Measurements from ENCODE around the gene FOXE1. TPM values are rescaled to one million over a fixed set of nuclear protein-coding genes. Genes with fewer than 3 reads are reported as not detected.
A peak's percentile ranks its signal among the peaks of the same experiment; 100 is the strongest.

The FOXE1 gene
- total RNA-seq, 2 experiments from 2014 or later: not detected

DNA sequence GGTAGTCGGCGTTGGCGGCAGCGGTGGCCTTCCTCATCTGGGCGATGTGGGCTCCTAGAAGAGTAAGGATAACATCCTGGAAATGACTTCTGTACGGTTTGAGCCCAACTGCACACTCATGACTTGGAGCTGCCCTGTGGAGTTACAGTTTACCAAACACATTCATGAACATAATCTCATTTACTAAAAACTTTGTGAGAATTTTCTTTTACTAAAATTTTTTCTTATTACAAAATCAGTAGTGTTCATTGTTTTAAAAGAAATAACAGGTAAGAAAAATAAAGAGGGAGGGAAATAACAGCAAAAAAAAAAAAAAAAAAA lies 5.3 kb downstream of the FOXE1 start:
- peaks cover 29% of the 10 kb centered on the region for H3K4me1 Mint-ChIP-seq (ENCODE audit: low read depth)
- H3K4me1 ChIP-seq (ENCODE audit: insufficient read depth, low read length): peaks cover 27% of the 10 kb centered on the region
- peaks cover 85% of the 10 kb centered on the region for H3K27me3 Mint-ChIP-seq
- no peaks in the 10 kb centered on the region for H3K36me3 ChIP-seq (ENCODE audit: insufficient read depth, low read length)
- no peak overlapping the region for H3K27ac Mint-ChIP-seq
- no peak overlapping the region for H3K4me3 Mint-ChIP-seq
- H3K27me3 ChIP-seq (ENCODE audit: control insufficient read depth in 1 of 2, insufficient read depth in 2 of 2, low read length in 2 of 2): peaks cover 63 to 77% of the 10 kb centered on the region in 2 experiments
- ChIA-PET CTCF (interaction anchor here (0.6 kb wide), 1 partner anchor 264 kb away, joined by 4 read pairs; no protein-coding TSS in a partner anchor), POLR2A (no interaction called here)
- DNase-seq: peak in 1 of 14 experiments; percentile 6
- intact Hi-C loops (cut with DNase I, micrococcal nuclease): no loop called here
- H3K4me3 ChIP-seq (ENCODE audit: low read length): no peak overlapping the region
- peaks cover 0 to 28% of the 10 kb centered on the region in 2 experiments for H3K9me3 ChIP-seq (ENCODE audit: control insufficient read depth in 1 of 2, insufficient read depth in 1 of 2, low read length in 2 of 2)
- H3K9me3 Mint-ChIP-seq: no peaks in the 10 kb centered on the region
- TF ChIP-seq, protein P1, sequence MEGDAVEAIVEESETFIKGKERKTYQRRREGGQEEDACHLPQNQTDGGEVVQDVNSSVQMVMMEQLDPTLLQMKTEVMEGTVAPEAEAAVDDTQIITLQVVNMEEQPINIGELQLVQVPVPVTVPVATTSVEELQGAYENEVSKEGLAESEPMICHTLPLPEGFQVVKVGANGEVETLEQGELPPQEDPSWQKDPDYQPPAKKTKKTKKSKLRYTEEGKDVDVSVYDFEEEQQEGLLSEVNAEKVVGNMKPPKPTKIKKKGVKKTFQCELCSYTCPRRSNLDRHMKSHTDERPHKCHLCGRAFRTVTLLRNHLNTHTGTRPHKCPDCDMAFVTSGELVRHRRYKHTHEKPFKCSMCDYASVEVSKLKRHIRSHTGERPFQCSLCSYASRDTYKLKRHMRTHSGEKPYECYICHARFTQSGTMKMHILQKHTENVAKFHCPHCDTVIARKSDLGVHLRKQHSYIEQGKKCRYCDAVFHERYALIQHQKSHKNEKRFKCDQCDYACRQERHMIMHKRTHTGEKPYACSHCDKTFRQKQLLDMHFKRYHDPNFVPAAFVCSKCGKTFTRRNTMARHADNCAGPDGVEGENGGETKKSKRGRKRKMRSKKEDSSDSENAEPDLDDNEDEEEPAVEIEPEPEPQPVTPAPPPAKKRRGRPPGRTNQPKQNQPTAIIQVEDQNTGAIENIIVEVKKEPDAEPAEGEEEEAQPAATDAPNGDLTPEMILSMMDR (IDR thresholded peaks at IDR 0.05): no peak
- no peak for ATAC-seq (ENCODE audit: poor library complexity)
- H3K27ac ChIP-seq (ENCODE audit: low read depth in 1 of 2, low read length in 2 of 2): no peak overlapping the region
- no peaks in the 10 kb centered on the region for H3K36me3 Mint-ChIP-seq (ENCODE audit: low read depth)

DNA sequence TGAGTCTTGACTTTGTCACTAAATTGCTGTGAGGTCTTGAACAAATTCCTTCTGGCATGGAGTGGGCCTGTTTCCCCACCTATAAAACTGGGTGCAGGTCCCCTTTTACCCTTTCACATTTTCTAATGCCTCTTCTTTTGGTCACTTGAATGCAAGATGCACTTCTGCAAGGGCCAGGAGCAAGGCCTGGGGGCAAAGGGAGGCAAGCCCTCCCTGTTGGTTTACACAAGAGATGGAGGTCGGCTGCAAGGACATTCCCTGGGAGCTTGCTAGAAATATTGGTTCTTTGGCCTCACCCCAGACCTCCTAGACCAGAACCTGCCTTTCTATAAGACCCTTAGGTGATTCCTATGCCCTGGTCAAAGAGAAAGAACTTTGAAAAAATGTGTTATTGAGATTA lies 5.8 kb downstream of the FOXE1 start:
- Mint-ChIP-seq H3K4me3 (peak overlapping the region; percentile 25), H3K36me3 (ENCODE audit: low read depth) (no peaks in the 10 kb centered on the region), H3K27me3 (peaks cover 89% of the 10 kb centered on the region), H3K27ac (no peak overlapping the region), H3K4me1 (ENCODE audit: low read depth) (peaks cover 29% of the 10 kb centered on the region), H3K9me3 (no peaks in the 10 kb centered on the region)
- peaks cover 62 to 76% of the 10 kb centered on the region in 2 experiments for H3K27me3 ChIP-seq (ENCODE audit: control insufficient read depth in 1 of 2, insufficient read depth in 2 of 2, low read length in 2 of 2)
- DNase-seq: no peak
- no peak overlapping the region for H3K4me3 ChIP-seq (ENCODE audit: low read length)
- intact Hi-C loops (cut with DNase I, micrococcal nuclease): no loop called here
- ChIA-PET CTCF (no interaction called here), POLR2A (no interaction called here)
- peaks cover 0 to 28% of the 10 kb centered on the region in 2 experiments for H3K9me3 ChIP-seq (ENCODE audit: control insufficient read depth in 1 of 2, insufficient read depth in 1 of 2, low read length in 2 of 2)
- no peaks in the 10 kb centered on the region for H3K36me3 ChIP-seq (ENCODE audit: insufficient read depth, low read length)
- ATAC-seq (ENCODE audit: poor library complexity): no peak
- H3K27ac ChIP-seq (ENCODE audit: low read depth in 1 of 2, low read length in 2 of 2): no peak overlapping the region
- TF ChIP-seq, protein P1 (IDR thresholded peaks at IDR 0.05): no peak
- peaks cover 25% of the 10 kb centered on the region for H3K4me1 ChIP-seq (ENCODE audit: insufficient read depth, low read length)

DNA sequence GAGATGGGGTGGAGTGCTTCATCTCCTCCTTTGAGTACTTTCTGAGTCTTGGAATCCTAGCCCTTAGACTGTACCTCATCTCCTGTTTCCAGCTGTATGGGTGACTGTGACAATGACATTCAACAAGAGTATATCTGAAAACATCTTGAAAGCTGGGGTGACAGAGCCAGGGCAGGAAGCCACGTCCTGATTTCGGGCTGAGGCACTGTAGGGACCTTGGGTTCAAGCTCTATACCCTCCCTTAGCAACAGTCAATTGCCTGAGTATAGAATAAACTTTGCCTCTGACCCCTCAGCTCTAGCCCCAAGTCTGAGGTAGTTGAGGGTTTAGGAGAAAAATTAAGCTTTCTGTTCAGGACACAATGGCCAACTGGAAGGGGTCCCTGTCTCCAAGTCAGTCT lies 6.3 kb downstream of the FOXE1 start:
- H3K36me3 ChIP-seq (ENCODE audit: insufficient read depth, low read length): no peaks in the 10 kb centered on the region
- peaks cover 0 to 28% of the 10 kb centered on the region in 2 experiments for H3K9me3 ChIP-seq (ENCODE audit: control insufficient read depth in 1 of 2, insufficient read depth in 1 of 2, low read length in 2 of 2)
- Mint-ChIP-seq H3K27me3 (peaks cover 89% of the 10 kb centered on the region), H3K4me1 (ENCODE audit: low read depth) (peaks cover 25% of the 10 kb centered on the region), H3K9me3 (peaks cover 3% of the 10 kb centered on the region), H3K27ac (no peak overlapping the region), H3K4me3 (no peak overlapping the region), H3K36me3 (ENCODE audit: low read depth) (no peaks in the 10 kb centered on the region)
- H3K27ac ChIP-seq (ENCODE audit: low read depth in 1 of 2, low read length in 2 of 2): no peak overlapping the region
- H3K27me3 ChIP-seq (ENCODE audit: control insufficient read depth in 1 of 2, insufficient read depth in 2 of 2, low read length in 2 of 2): peaks cover 62 to 76% of the 10 kb centered on the region in 2 experiments
- ChIA-PET POLR2A (interaction anchor here (0.6 kb wide), 1 partner anchor 62 kb away, joined by 3 read pairs; no protein-coding TSS in a partner anchor), CTCF (interaction anchor here (0.6 to 0.7 kb wide), 2 partner anchors 10 to 198 kb away, joined by 3 read pairs; no protein-coding TSS in a partner anchor)
- DNase-seq (no peak), ATAC-seq (ENCODE audit: poor library complexity) (no peak)
- H3K4me3 ChIP-seq (ENCODE audit: low read length): no peak overlapping the region
- intact Hi-C loops (cut with DNase I, micrococcal nuclease): no loop called here
- TF ChIP-seq, protein P1 (IDR thresholded peaks at IDR 0.05): no peak
- peaks cover 22% of the 10 kb centered on the region for H3K4me1 ChIP-seq (ENCODE audit: insufficient read depth, low read length)

Data from CD4-positive, alpha-beta T cell (primary cell).